CD14-positive monocyte (primary cell): ENCODE data around the gene NCMAP. TPM values are rescaled to one million over a fixed set of nuclear protein-coding genes. Genes with fewer than 3 reads are reported as not detected.

Experiments used
- DNase-seq, 3 donors: peaks; one replicate each; pipeline ENCODE4 v3.0.0-alpha.2; 2011 to 2022
- H2AFZ ChIP-seq: 2 replicates; pipeline ENCODE4 v1.6.0; 2012; ENCODE audit warnings: mild to moderate bottlenecking, low read depth, low read length, inconsistent platforms; ENCODE audit not compliant: insufficient read depth, poor library complexity, severe bottlenecking
- H3K27ac ChIP-seq, 2 donors: 1 replicate in 1 of 2; 2 replicates in 1 of 2; pipeline ENCODE4 v1.5.1; 2012 to 2013; ENCODE audit warnings: low read length in 2 of 2, control low read depth in 1 of 2, inconsistent platforms in 1 of 2, low read depth in 1 of 2, mild to moderate bottlenecking in 1 of 2
- H3K27me3 ChIP-seq, 2 donors: one replicate each; pipeline versions ENCODE4 v1.6.0 to v1.6.1; 2011 to 2013; ENCODE audit warnings: low read length in 2 of 2; ENCODE audit not compliant: control insufficient read depth in 2 of 2, insufficient read depth in 2 of 2
- H3K36me3 ChIP-seq, 2 donors: replicated peaks in 1 of 2; 1 replicate in 1 of 2; 2 replicates in 1 of 2; pipeline versions ENCODE4 v1.5.1 to v1.6.1; 2012 to 2013; ENCODE audit warnings: low read length in 2 of 2, control low read depth in 1 of 2, inconsistent platforms in 1 of 2, mild to moderate bottlenecking in 1 of 2; ENCODE audit not compliant: insufficient read depth in 2 of 2, control insufficient read depth in 1 of 2
- H3K4me1 ChIP-seq, 2 donors: 1 replicate in 1 of 2; 2 replicates in 1 of 2; pipeline versions ENCODE4 v1.5.1 to v1.6.1; 2012 to 2013; ENCODE audit warnings: low read length in 2 of 2, control low read depth in 1 of 2, inconsistent platforms in 1 of 2, mild to moderate bottlenecking in 1 of 2, moderate library complexity in 1 of 2; ENCODE audit not compliant: insufficient read depth in 2 of 2, control insufficient read depth in 1 of 2
- H3K4me2 ChIP-seq: replicated peaks from 2 replicates; pipeline ENCODE3; 2012; ENCODE audit warnings: low read length, moderate library complexity, mild to moderate bottlenecking; ENCODE audit not compliant: poor library complexity, severe bottlenecking; ENCODE audit errors: extremely low read depth
- H3K4me3 ChIP-seq, 3 experiments: fragments of 200-600 bp in 1 of 3; sonication (generic) in 1 of 3; replicated peaks in 1 of 3; 1 replicate in 2 of 3; 2 replicates in 1 of 3; pipeline ENCODE4 v1.5.1; 2011 to 2013; ENCODE audit warnings: low read length in 3 of 3, mild to moderate bottlenecking in 3 of 3, control low read depth in 2 of 3, low read depth in 2 of 3, inconsistent platforms in 1 of 3, moderate library complexity in 1 of 3
- H3K79me2 ChIP-seq: 2 replicates; pipeline ENCODE4 v1.6.0; 2012; ENCODE audit warnings: mild to moderate bottlenecking, control low read depth, inconsistent platforms, low read length, moderate library complexity; ENCODE audit not compliant: insufficient read depth
- H3K9ac ChIP-seq: 2 replicates; pipeline ENCODE4 v1.6.0; 2017; ENCODE audit warnings: low read length, mild to moderate bottlenecking; ENCODE audit not compliant: insufficient read depth, poor library complexity, severe bottlenecking
- H3K9me3 ChIP-seq, 2 donors: replicated peaks in 1 of 2; 1 replicate in 1 of 2; 2 replicates in 1 of 2; pipeline versions ENCODE4 v1.5.1 to v1.6.1; 2012 to 2013; ENCODE audit warnings: low read length in 2 of 2, control low read depth in 1 of 2; ENCODE audit not compliant: control insufficient read depth in 1 of 2, insufficient read depth in 1 of 2
- H4K20me1 ChIP-seq: 2 replicates; pipeline ENCODE4 v1.6.0; 2012; ENCODE audit warnings: mild to moderate bottlenecking, low read length, control low read depth, moderate library complexity; ENCODE audit not compliant: insufficient read depth
- H3K27ac Mint-ChIP-seq, 7 donors: one replicate each; pipeline ENCODE4 v1.8.0; 2020; ENCODE audit warnings: mild to moderate bottlenecking in 7 of 7, mixed read lengths in 7 of 7, moderate library complexity in 6 of 7, inconsistent platforms in 2 of 7
- H3K27me3 Mint-ChIP-seq, 3 donors: one replicate each; pipeline ENCODE4 v1.8.0; 2021 to 2022; ENCODE audit warnings: low read depth in 3 of 3, mild to moderate bottlenecking in 3 of 3, mixed read lengths in 3 of 3, moderate library complexity in 3 of 3, inconsistent platforms in 1 of 3
- H3K36me3 Mint-ChIP-seq, 2 donors: one replicate each; pipeline ENCODE4 v1.8.0; 2020; ENCODE audit warnings: mixed read lengths in 2 of 2, inconsistent platforms in 1 of 2, mild to moderate bottlenecking in 1 of 2
- H3K4me1 Mint-ChIP-seq: one replicate; pipeline ENCODE4 v1.8.0; 2020; ENCODE audit warnings: mild to moderate bottlenecking, mixed read lengths
- H3K4me3 Mint-ChIP-seq, 2 donors: one replicate each; pipeline ENCODE4 v1.8.0; 2020; ENCODE audit warnings: mild to moderate bottlenecking in 2 of 2, mixed read lengths in 2 of 2, moderate library complexity in 1 of 2
- H3K9me3 Mint-ChIP-seq, 7 donors: one replicate each; pipeline ENCODE4 v1.8.0; 2020 to 2022; ENCODE audit warnings: mixed read lengths in 7 of 7, mild to moderate bottlenecking in 6 of 7, moderate library complexity in 6 of 7, inconsistent platforms in 2 of 7
- WGBS: methylation state at CpG from one replicate; pipeline ENCODE4 v1.1.5; 2013; ENCODE audit warnings: missing lambda C conversion rate; ENCODE audit not compliant: insufficient coverage; 5-methylcytosine and 5-hydroxymethylcytosine counted together
- intact Hi-C, 2 donors: fragments of 100-400 bp; cut with micrococcal nuclease; formaldehyde crosslinking; loops; one replicate each; pipeline versions ENCODE4 v1.15.0 to v1.15.1; 2023
- polyA plus RNA-seq, 3 donors: library from polyadenylated mRNA; depleted of rRNA in 1 of 3; unstranded in 2 of 3; stranded (reverse) in 1 of 3; fragments of 300-500 nt in 2 of 3; fragments of >200 nt in 1 of 3; fragmentation: Illumina TruSeq in 2 of 3; gene quantifications; 1 replicate in 2 of 3; 2 replicates in 1 of 3; pipeline ENCODE4 v1.2.3, GENCODE V29; 2012 to 2021
- TF ChIP-seq, protein P1 (sequence below): fragments of 200-600 bp; IDR thresholded peaks from one replicate; pipeline ENCODE4 v1.8.0; 2022; ENCODE audit warnings: antibody characterized with exemption, mild to moderate bottlenecking

NCMAP gene
- polyA plus RNA-seq, 3 donors: not detected

GRCh38 chr1:24551290-24551959 lies 4.5 kb upstream of the NCMAP start:
- no peak overlapping the region for H2AFZ ChIP-seq

GRCh38 chr1:24551960-24552571 lies 3.8 kb upstream of the NCMAP start:
- no peaks in the 10 kb centered on the region for H3K79me2 ChIP-seq
- no peaks in the 10 kb centered on the region for H4K20me1 ChIP-seq
- Mint-ChIP-seq H3K4me1 (peaks cover 19% of the 10 kb centered on the region), H3K27me3 (peaks cover 48 to 64% (median 49%) of the 10 kb centered on the region in 3 donors), H3K9me3 (peaks cover 0 to 8% (median 3%) of the 10 kb centered on the region in 7 donors), H3K36me3 (peaks cover 0 to 3% of the 10 kb centered on the region in 2 donors), H3K27ac (no peak overlapping the region), H3K4me3 (peak overlapping the region in 1 of 2 donors; percentile 3)
- intact Hi-C loops: no loop called here
- DNase-seq: no peak
- H3K9ac ChIP-seq: no peak overlapping the region
- no peak overlapping the region for H3K4me3 ChIP-seq
- no peak overlapping the region for H3K4me2 ChIP-seq
- H3K36me3 ChIP-seq: no peaks in the 10 kb centered on the region
- WGBS: 95% methylated on average over 4 of the region's 10 CpGs
- TF ChIP-seq, protein P1, sequence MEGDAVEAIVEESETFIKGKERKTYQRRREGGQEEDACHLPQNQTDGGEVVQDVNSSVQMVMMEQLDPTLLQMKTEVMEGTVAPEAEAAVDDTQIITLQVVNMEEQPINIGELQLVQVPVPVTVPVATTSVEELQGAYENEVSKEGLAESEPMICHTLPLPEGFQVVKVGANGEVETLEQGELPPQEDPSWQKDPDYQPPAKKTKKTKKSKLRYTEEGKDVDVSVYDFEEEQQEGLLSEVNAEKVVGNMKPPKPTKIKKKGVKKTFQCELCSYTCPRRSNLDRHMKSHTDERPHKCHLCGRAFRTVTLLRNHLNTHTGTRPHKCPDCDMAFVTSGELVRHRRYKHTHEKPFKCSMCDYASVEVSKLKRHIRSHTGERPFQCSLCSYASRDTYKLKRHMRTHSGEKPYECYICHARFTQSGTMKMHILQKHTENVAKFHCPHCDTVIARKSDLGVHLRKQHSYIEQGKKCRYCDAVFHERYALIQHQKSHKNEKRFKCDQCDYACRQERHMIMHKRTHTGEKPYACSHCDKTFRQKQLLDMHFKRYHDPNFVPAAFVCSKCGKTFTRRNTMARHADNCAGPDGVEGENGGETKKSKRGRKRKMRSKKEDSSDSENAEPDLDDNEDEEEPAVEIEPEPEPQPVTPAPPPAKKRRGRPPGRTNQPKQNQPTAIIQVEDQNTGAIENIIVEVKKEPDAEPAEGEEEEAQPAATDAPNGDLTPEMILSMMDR: no peak
- H3K27me3 ChIP-seq: peaks cover 26 to 38% of the 10 kb centered on the region in 2 donors
- H3K9me3 ChIP-seq: peaks cover 0 to 8% of the 10 kb centered on the region in 2 donors
- H2AFZ ChIP-seq: no peak overlapping the region
- H3K27ac ChIP-seq: no peak overlapping the region
- peaks cover 3 to 10% of the 10 kb centered on the region in 2 donors for H3K4me1 ChIP-seq

More at GRCh38 chr1:24551290-24551959, 4.5 kb upstream of the NCMAP start:
- Histone ChIP-seq H4K20me1 (no peaks in the 10 kb centered on the region), H3K27me3 (peaks cover 20 to 31% of the 10 kb centered on the region in 2 donors), H3K36me3 (no peaks in the 10 kb centered on the region), H3K4me1 (peaks cover 3 to 10% of the 10 kb centered on the region in 2 donors), H3K4me2 (no peak overlapping the region), H3K9ac (no peak overlapping the region), H3K4me3 (no peak overlapping the region), H3K9me3 (peaks cover 0 to 4% of the 10 kb centered on the region in 2 donors), H3K27ac (no peak overlapping the region), H3K79me2 (no peaks in the 10 kb centered on the region)
- intact Hi-C loops: no loop called here
- H3K4me3 Mint-ChIP-seq: no peak overlapping the region
- TF ChIP-seq, protein P1: no peak
- peaks cover 0 to 3% of the 10 kb centered on the region in 2 donors for H3K36me3 Mint-ChIP-seq
- peaks cover 0 to 8% (median 3%) of the 10 kb centered on the region in 7 donors for H3K9me3 Mint-ChIP-seq
- WGBS: 53% methylated on average over 3 of the region's 13 CpGs
- no peak overlapping the region for H3K27ac Mint-ChIP-seq
- peaks cover 42 to 58% (median 45%) of the 10 kb centered on the region in 3 donors for H3K27me3 Mint-ChIP-seq
- peaks cover 17% of the 10 kb centered on the region for H3K4me1 Mint-ChIP-seq
- DNase-seq: no peak
